NCI-H128 (cell line): ENCODE results near the gene SAMD14.

Experiments
- DNase-seq: peaks from one replicate; lab custom pipeline; 2025; ENCODE audit not compliant: unreplicated experiment; lab: John Stamatoyannopoulos, UW

The SAMD14 gene

GRCh38 chr17:50113624-50114320, 16.2 kb downstream of the SAMD14 start:
- no peak for DNase-seq

GRCh38 chr17:50112694-50113093, 17.3 kb downstream of the SAMD14 start:
- DNase-seq: no peak

- no peak for DNase-seq
These were observed 18.0 kb downstream of the SAMD14 start for GRCh38 chr17:50111673-50112655.

- DNase-seq: no peak
These were observed 19.2 kb downstream of the SAMD14 start for GRCh38 chr17:50110591-50111349.

GRCh38 chr17:50109785-50110184, 20.2 kb downstream of the SAMD14 start:
- DNase-seq: no peak

- no peak for DNase-seq
These were observed 20.8 kb downstream of the SAMD14 start for GRCh38 chr17:50109207-50109606.

GRCh38 chr17:50108556-50108955, 21.4 kb downstream of the SAMD14 start:
- no peak for DNase-seq

- no peak for DNase-seq
These were observed 22.1 kb downstream of the SAMD14 start for GRCh38 chr17:50107790-50108414.

GRCh38 chr17:50106393-50107131, 23.4 kb downstream of the SAMD14 start:
- DNase-seq: no peak

- no peak for DNase-seq
These were observed 24.1 kb downstream of the SAMD14 start for GRCh38 chr17:50105811-50106210.

- no peak for DNase-seq
These were observed 26.0 kb downstream of the SAMD14 start for GRCh38 chr17:50103941-50104340.

GRCh38 chr17:50103252-50103651, 26.7 kb downstream of the SAMD14 start:
- no peak for DNase-seq

- DNase-seq: no peak
These were observed 27.6 kb downstream of the SAMD14 start for GRCh38 chr17:50102164-50102991.

- DNase-seq: no peak
These were observed 28.4 kb downstream of the SAMD14 start for GRCh38 chr17:50101346-50102163.

GRCh38 chr17:50100921-50101345, 29.0 kb downstream of the SAMD14 start:
- no peak for DNase-seq

GRCh38 chr17:50100480-50100883, 29.5 kb downstream of the SAMD14 start:
- DNase-seq: no peak

GRCh38 chr17:50099003-50099402, 31.0 kb downstream of the SAMD14 start:
- no peak for DNase-seq

- no peak for DNase-seq
These were observed 31.4 kb downstream of the SAMD14 start for GRCh38 chr17:50098583-50098982.
